Loucy (cell line): Measurements from ENCODE around the gene SLC6A9.

Experiments
- EZH2phosphoT487 ChIP-seq: fragments of 200-600 bp; IDR thresholded peaks from 2 replicates; pipeline ENCODE4 v1.6.1; 2018; ENCODE audit warnings: antibody characterized with exemption, mild to moderate bottlenecking, moderate library complexity, borderline replicate concordance
- TF ChIP-seq, protein P1 (sequence below): fragments of 200-600 bp; sonication (generic); conservative IDR thresholded peaks from 2 replicates; pipeline ENCODE4 v1.5.1; 2014; ENCODE audit warnings: mild to moderate bottlenecking, antibody characterized with exemption, low read length

DNA sequence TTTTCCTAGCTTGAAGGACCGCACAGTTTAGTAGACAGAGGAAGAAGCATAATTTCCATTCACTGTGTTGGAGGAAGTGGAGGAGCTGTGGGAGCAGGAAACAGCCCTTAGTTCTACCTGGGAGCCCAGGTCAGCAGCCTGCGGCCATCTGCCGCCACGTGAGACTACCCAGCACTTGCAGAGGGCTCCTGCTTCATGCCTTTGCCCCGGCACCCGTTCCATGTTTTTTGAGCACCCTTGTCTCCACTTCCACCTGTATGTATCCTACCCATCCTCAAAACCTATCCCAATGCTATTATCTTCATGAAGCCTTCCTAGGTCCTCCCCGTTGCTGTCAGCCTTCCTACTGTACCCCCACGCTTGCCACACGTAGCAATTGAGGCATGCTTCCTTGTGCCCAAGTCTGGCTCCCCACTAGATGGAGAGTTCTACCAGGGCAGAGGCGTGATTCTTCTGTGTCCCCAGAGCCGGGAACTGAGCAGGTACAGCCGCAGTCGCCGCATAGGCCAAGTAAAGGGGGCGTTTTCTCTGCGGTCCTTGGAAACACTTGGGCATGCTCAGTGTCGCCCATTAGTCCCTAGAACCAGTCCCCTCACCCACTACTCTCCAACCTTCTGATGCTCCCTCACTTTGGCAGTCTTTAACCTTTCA is 1.9 kb downstream of the SLC6A9 start:
- TF ChIP-seq, protein P1, sequence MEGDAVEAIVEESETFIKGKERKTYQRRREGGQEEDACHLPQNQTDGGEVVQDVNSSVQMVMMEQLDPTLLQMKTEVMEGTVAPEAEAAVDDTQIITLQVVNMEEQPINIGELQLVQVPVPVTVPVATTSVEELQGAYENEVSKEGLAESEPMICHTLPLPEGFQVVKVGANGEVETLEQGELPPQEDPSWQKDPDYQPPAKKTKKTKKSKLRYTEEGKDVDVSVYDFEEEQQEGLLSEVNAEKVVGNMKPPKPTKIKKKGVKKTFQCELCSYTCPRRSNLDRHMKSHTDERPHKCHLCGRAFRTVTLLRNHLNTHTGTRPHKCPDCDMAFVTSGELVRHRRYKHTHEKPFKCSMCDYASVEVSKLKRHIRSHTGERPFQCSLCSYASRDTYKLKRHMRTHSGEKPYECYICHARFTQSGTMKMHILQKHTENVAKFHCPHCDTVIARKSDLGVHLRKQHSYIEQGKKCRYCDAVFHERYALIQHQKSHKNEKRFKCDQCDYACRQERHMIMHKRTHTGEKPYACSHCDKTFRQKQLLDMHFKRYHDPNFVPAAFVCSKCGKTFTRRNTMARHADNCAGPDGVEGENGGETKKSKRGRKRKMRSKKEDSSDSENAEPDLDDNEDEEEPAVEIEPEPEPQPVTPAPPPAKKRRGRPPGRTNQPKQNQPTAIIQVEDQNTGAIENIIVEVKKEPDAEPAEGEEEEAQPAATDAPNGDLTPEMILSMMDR, result no peak
- no peak for TF ChIP-seq EZH2phosphoT487
